Measurements from ENCODE around the gene SLC38A5.
"Not testable (repeated sequence)": the region's sequence is repeated elsewhere in the genome, so short reads cannot be mapped to it uniquely, and the experiment has no call there.

The SLC38A5 gene

DNA sequence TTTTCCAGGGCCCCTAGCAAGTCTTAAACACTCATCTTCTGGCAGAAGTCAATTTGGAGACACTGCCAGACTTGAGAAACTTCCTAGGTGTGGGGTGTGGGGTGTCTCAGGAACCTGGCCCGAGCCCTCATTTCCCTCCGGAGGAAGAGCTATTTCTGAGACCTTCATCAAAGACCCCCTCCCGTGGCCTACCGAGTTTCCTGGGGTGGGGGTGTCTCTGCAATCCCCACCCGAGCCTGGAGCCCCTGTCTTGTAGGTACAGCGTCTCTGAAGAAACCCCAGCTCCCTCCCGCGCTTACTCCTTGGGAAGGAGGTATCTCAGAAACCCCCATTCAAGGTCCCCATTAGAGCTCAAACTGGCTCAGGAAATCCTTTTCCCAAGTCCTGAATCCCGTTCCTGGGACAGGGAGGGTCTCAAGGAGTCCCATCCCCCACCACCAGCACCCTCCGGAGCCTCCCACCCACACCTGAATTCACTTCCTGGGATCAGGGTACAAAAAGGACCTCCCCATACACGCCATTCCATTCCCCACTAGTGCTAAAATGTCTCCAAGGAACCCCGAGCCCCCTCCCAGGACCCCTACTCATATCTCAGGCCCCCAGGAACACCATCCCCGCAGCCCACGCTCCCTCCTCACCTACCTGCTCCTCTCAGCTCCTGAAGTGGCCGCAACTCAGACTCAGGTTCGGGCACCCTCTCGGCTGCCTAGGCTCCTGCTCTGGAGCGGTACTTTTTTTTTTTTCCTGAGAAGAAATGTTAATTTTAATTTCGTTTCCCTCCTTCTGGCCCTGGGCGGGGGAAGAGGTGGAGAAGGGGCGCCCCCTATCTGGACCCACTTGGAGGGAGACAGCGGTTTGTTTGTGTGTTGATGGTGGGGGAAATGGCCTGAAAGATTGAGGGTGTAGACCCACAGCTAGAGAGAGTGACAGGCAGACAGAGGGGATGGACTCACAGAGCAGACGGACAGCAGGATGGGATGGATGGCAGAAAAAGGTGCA lies 1.1 kb downstream of the SLC38A5 start:
- DNase-seq (ENCODE audit: low read depth) = no peak

DNA sequence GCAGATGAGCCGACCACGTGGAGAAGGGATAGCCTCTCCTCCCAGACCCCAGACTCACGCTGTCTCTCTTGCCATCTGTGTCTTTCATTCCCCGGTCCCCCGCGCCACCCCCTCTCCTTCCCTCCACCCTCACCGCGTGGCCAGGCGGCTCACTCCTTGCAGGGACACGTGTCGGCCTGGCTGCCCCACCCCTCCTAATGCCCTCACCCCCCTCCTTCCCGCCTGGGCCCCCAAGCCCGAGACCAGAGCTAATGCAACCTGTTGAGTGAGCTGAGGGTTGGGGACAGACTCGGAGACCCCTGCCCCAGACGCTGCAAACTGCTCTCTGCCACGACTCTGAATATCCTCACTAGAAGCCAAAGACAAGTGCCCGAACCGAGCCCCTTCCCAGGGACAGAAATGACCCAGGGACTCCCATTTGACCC lies 1.8 kb downstream of the SLC38A5 start:
- no peak for DNase-seq (ENCODE audit: low read depth)

DNA sequence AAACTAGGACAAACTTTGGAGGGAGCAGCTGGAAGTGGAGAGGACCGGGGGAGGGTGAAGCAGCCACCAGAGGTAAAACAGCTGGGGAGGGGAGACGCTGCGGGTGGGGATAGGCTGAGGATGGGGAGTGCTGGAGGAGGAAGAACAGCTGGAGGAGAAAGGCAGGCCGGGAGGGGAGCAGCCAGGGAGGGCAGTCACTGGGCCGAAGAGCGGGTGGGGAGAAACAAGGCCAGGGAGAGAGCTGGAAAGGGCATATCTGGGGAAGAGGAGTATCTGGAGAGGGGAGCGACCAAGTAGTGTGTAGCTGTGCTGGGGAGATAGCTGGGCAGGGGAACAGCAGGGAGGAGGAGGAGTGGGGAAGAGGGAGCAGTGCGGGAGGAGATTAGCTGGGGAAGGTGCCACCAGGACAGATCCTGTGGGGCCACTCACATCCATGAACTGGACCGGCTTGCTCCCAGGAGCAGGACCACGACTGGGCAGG lies 2.7 kb downstream of the SLC38A5 start:
- DNase-seq (ENCODE audit: low read depth) = no peak

DNA sequence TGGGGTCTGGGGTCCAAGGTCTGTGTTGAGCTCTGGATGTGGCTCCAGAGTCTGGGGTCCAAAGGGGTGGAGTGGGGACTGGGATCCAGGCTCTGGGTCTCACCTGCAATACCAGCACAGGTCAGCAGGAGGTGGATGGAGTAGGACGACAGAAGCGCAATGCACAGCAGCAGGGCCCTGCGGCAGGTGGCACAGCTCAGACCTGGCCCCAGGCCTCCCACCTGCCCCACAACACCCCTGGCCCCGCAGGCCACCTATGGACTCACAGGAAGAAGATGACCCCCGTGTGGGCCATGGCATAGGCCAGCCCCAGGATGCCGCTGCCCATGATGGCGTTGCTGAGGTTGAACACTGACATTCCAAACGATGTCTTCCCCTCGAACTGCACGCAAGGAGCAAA lies 3.4 kb downstream of the SLC38A5 start:
- DNase-seq (ENCODE audit: low read depth) = no peak

DNA sequence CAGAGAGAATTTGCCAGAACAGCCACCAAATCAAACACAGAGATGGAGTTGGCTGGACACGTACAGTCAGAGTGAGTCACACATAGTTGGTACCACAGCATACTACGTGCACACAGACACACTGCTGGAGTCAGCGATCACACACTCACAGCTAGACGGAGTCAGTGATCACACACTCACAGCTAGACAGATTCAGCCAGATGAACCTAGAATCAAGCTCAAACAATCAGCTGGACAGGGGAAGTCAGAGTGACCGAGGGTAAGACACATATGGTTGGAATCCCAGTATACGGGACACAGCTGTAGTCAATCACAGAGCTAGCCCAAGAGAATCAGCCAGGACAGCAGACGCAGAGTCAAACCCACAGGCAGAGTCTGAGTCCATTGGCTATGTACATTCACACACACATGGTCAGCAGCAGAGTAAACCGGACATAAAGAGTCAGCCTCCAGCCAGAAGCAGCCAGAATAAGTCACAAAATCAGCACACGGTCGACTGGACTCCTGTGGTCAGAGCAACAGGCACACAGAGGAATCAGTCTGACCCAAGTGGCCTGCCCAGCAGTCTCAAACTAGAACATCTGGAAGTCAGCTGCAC lies 4.6 kb downstream of the SLC38A5 start:
- peak; percentile 75 for DNase-seq (ENCODE audit: low read depth)

DNA sequence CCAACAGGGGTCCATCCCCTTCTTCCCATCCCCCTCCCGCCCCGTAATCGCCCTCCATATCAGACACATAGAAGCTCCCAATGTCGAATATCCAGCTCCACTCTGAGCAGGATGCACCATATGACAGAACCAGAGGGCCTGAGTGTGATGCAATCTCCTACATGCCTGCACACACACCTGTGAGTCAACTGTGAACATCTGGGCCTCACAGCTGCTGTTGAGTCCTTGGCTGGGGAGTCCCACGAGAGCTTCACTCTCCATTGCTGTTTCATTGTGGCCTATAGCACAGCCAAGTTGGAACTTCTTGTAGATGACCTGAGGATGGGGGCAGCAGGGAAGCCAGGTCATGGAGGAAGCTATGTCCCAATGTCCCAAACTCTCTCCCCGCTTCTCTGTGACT lies 8.2 kb downstream of the SLC38A5 start:
- DNase-seq (ENCODE audit: low read depth) = peak; percentile 1

DNA sequence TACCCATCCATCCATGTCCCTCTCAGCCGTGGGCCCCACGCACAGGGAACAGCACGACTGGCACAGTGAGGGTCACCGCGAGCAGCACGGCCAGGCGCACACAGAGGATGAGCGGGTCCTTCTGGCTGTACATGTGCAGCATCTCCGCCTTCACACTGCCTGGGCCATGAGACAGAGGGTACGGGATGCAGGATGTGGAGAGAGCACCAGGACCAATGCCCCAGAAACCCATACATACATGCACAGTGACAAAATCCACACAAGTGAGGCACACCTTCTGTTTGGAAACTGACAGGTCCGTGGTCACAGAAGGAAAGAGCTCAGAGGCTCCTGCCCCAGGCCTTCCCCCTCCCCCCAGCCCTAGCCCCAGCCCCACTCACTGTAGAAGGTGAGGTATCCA lies 9.5 kb downstream of the SLC38A5 start:
- no peak for DNase-seq (ENCODE audit: low read depth)

DNA sequence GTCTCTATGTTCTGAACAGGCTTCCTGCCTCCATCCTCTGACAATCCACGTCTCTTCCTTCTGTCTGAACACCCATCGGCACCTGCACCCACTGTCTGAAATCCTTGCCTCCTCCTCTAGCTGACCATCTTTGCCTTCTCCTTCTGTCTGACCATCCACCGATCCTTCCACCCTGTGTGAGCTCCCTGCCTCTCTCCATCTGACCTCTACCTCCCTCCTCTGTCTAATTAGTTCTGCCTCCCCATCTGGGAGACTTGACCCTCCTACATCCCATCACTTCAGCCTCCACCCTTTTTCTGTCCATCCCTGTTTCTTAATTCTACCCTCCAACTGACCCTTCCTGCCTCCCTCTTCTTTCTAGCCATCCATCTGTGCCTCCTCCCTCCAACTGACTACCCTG lies 10.0 kb downstream of the SLC38A5 start:
- no peak for DNase-seq (ENCODE audit: low read depth)

DNA sequence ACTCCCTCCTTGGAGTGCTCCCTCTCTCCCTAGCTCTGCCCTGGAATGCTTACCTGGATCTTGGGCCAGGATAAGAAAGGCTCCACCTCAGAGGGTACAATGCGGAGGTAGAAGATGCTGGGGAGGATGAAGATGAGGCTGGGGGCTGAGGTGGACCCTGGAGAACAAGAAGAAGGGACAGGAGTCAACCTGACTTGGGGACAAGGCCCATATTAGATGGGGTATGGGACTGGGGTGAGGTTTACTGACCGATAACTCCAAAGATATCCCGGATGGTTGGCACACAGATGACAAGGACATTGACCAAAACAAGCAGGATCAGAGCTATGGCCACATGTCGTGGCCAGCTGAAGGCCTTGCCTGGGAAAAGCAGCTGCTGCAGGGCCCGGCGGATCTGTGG lies 10.6 kb downstream of the SLC38A5 start:
- no peak for DNase-seq (ENCODE audit: low read depth)

DNA sequence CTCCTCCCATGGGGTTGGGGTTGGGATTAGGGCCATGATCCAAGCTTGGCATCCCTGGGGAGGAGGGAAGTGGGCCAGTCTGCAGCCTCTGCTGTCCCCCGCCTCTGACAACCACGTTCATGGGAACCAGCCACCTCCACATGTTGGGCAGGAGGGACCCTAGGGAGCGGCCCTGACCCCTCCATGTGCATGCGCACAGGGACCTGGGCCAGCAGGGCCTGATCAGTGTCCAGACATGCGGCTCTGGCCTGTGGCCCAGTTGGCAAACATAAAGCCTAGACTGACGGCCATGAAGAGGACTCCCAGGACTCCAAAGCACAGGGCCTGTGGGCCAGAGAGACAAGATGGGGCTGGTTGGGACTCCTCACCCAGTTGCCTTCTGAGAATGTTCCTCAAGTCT lies 11.3 kb downstream of the SLC38A5 start:
- no peak for DNase-seq (ENCODE audit: low read depth)

DNA sequence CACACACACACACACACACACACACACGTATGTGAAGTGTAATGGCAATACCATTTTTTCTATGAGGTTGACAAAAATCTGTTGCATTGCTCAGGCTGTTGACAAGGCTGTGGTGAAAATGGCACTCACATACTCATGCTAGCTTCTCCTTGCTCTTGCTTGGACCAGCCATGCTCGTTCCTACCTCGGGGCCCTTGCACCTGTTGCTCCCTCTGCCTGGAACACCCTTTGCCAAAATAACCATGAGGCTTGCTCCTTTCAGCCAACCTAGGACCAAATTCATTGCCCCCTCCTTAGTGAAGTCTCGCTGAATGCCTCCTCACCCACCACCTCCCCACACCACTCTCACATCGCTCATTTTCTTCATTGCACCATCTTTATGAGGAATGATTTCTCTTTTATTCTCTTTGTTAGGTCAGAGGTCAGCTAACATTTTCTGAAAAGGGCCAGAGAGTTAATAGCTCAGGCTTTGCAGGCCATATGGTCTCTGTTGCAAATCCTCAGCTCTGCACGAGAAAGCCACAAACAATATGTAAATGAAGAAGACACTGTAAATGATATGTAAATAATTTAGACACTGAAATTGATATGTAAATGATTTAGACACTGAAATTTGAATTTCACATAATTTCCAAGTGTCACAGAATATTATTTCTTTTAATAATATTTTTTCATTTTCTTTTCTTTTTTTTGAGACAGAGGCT lies 13.3 kb downstream of the SLC38A5 start:
- no peak for DNase-seq (ENCODE audit: low read depth)

DNA sequence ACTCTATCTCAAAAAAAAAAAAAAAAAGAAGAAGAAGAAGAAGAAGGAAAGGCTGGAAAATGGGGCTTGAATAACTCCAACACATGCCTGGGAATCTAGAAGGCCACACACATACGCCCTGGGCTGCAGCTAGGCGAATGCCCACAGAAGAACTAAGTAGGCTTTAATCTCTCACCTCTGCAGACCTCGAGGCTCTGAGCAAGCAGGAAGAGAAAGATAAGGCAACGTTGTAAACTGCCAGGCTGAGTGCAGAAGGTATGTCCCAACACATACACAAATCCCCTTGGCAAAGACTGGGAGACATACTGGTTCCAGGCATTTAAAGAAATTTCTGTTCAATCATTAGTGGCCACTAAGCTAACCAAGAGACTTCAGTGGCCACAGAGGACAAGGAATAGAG lies 18.4 kb downstream of the SLC38A5 start:
- peak; percentile 37 for DNase-seq (ENCODE audit: low read depth)

DNA sequence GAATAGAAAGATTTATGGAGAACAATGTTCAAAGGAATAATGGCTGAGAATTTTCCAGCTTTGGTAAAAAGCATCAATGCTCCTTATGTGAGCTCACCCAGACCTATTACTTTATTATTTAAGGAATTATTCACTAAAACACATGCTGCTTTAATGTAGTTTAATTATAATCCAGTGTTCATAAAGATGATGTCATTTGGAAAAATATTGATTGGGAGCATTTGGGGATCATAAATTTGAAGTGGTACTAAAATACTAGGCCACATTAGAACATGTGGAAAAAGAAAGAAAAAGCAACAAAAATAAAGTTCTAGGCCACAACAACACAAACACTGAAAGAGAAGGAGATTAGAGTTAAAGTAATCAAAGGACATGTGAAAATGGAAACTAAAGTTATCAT lies 20.0 kb downstream of the SLC38A5 start:
- DNase-seq (ENCODE audit: low read depth) = no peak

DNA sequence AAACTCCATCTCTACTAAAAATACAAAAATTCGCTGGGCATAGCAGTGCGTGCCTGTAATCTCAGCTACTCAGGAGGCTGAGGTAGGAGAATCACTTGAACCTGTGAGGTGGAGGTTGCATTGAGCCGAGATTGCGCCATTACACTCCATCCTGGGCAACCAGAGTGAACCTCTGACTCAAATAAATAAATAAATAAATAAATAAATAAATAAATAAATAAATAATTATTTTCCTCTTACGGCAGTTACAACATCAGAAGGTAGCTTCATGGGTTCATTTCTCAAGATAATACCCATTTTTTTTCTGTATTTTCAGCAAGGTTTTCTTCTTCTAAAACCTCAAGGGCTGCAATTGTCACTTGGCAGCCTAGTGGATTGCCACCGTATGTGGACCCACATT lies 22.9 kb downstream of the SLC38A5 start:
- not testable (repeated sequence) for DNase-seq (ENCODE audit: low read depth)

DNA sequence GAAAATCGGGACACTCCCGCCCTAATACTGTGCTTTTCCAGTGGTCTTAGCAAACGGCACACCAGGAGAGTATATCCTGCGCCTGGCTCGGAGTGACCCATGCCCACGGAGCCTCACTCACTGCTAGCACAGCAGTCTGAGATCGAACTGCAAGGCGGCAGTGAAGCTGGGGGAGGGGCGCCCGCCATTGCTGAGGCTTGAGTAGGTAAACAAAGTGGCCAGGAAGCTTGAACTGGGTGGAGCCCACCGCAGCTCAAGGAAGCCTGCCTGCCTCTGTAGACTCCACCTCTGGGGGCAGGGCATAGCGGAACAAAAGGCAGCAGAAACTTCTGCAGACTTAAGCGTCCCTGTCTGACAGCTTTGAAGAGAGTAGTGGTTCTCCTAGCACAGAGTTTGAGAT lies 36.3 kb downstream of the SLC38A5 start:
- DNase-seq (ENCODE audit: low read depth) = not testable (repeated sequence)

DNA sequence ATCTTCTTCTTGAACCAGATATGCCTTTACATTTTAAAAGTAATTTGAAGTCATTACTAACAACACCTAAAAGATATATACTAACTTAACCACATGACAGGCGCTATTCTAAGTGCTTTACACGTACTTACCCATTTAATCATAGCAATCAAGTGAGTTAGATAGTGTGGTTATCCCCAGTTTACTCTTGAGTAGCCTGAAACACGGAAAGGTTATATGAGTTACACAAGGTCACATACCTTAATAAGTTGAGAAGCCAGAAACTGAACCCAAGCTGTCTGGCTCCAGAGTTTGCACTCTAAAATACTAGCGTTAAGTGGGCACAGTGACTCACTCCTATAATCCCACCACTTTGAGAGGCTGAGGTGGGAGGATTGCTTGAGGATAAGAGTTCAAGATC lies 39.9 kb downstream of the SLC38A5 start:
- DNase-seq (ENCODE audit: low read depth) = peak; percentile 28

DNA sequence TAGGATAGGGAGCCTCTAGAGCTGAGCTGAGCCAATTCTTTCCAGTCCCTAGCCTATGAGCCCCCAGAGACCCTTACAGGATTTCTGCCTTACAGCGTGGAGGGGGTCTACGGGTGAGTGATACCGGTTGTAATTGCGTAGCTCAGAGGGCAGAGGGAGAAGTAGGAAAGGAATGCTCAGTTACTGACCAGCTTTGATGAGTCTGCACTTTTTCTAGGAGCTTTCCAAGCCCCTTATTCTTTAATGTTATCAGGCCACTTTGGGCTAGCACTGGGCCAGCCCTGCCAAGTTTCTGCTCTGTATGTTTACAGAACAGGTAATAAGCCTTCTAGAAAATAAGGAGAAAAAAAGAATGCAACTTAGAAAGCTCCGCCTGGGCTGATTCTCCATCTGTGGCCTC lies 40.5 kb downstream of the SLC38A5 start:
- not testable (repeated sequence) for DNase-seq (ENCODE audit: low read depth)

DNA sequence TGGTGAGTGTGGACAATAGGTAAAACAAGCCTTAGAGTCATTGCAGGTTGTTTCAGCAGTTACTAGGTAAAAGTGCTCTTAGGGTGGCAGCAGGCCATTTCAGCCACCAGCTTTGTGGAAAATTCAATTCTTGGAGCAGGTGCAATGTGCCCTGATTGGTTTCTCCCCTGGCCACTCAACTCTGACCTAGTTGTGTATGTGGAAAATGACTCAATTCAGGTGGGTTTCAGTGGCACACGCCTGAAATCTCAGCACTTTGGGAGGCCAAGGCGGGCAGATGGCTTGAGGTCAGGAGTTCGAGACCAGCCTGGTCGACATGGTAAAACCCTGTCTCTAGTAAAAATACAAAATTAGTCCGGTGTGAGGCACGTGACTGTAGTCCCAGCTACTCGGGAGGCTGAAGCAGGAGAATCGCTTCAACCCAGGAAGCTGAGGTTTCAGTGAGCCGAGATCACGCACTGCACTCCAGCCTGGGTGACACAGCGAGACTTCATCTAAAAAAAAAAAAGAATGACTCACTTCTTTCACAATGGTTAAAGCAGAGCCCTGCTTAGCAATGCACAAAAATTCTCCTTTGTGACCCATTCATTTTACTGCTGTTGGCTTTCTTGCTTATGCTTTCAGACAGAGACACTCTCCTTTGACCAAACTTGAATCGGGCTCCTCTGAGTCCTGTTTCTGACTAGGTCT lies 42.9 kb downstream of the SLC38A5 start:
- not testable (repeated sequence) for DNase-seq (ENCODE audit: low read depth)

DNA sequence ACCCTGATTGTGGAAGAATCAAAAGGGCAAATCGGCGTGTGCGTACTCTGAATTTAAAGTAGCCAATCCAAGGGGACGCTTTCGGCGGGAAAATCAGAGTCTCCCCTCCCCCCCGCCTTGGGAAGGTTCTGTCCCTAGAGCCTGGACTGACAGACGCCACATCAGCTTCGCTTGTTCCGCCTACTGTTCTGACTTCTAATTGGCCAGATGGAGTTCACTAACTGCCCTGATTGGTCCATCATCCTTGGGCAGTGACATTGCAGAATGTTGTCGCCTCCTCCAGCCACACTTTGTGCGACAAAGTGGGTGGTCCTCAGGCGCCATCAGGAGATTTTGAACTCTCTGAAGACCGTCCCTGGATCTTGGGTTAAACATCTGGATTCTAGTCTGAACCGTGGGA lies 58.2 kb downstream of the SLC38A5 start, which contains the start of gene SSX4B:
Gene SSX4B, minus strand, starts transcription at position 101 of the 400 bp plus-strand sequence. CDS start 588 bp downstream, outside the sequence.
- DNase-seq (ENCODE audit: low read depth) = not testable (repeated sequence)
